ENCODE data around the gene KLF8.
"Not testable (repeated sequence)": the region's sequence is repeated elsewhere in the genome, so short reads cannot be mapped to it uniquely, and the experiment has no call there.

The KLF8 gene

GRCh38 chrX:56232221-56233082 lies at the start of gene KLF8:
TSS of gene KLF8 (plus strand) at chrX:56232356. CDS start at chrX:56233335, 979 bp downstream.
- DNase-seq, result peak; percentile 58

- DNase-seq, result not testable (repeated sequence)
These were observed 25.2 kb upstream of the KLF8 start for GRCh38 chrX:56206945-56207344.

- DNase-seq, result no peak
These were observed 20.5 kb upstream of the KLF8 start for GRCh38 chrX:56211701-56212100.

- DNase-seq, result no peak
These were observed 15.8 kb upstream of the KLF8 start for GRCh38 chrX:56216332-56216731.

GRCh38 chrX:56219700-56220099 lies 12.5 kb upstream of the KLF8 start:
- no peak for DNase-seq

- no peak for DNase-seq
These were observed 11.1 kb upstream of the KLF8 start for GRCh38 chrX:56221101-56221500.

GRCh38 chrX:56222473-56223000 lies 9.6 kb upstream of the KLF8 start:
- DNase-seq, result no peak

- no peak for DNase-seq
These were observed 5.2 kb upstream of the KLF8 start for GRCh38 chrX:56226980-56227379.

- no peak for DNase-seq
These were observed 3.2 kb upstream of the KLF8 start for GRCh38 chrX:56228914-56229313.

GRCh38 chrX:56231537-56232090 lies 542 bp upstream of the KLF8 start:
- no peak for DNase-seq

GRCh38 chrX:56233100-56233499 lies 944 bp downstream of the KLF8 start:
- no peak for DNase-seq

GRCh38 chrX:56233682-56234081 lies 1.5 kb downstream of the KLF8 start:
- DNase-seq, result peak; percentile 9

- DNase-seq, result peak; percentile 67
These were observed 16.3 kb downstream of the KLF8 start for GRCh38 chrX:56248492-56248891.

- DNase-seq, result no peak
These were observed 21.9 kb downstream of the KLF8 start for GRCh38 chrX:56253832-56254703.

GRCh38 chrX:56268888-56269287 lies 36.7 kb downstream of the KLF8 start:
- no peak for DNase-seq

- no peak for DNase-seq
These were observed 46.5 kb downstream of the KLF8 start for GRCh38 chrX:56278692-56279091.

GRCh38 chrX:56279863-56280262 lies 47.7 kb downstream of the KLF8 start:
- no peak for DNase-seq

GRCh38 chrX:56281789-56282188 lies 49.6 kb downstream of the KLF8 start:
- peak; percentile 2 for DNase-seq

- no peak for DNase-seq
These were observed 52.1 kb downstream of the KLF8 start for GRCh38 chrX:56284269-56284668.

GRCh38 chrX:56288608-56289007 lies 56.5 kb downstream of the KLF8 start:
- no peak for DNase-seq

GRCh38 chrX:56289449-56289848 lies 57.3 kb downstream of the KLF8 start:
- DNase-seq, result no peak

- no peak for DNase-seq
These were observed 76.6 kb downstream of the KLF8 start for GRCh38 chrX:56308726-56309125.

GRCh38 chrX:56309881-56310280 lies 77.7 kb downstream of the KLF8 start:
- DNase-seq, result no peak
